ENCODE data around the gene WDR72. TPM values are rescaled to one million over a fixed set of nuclear protein-coding genes. Genes with fewer than 3 reads are reported as not detected.

Gene WDR72
- total and polyA plus RNA-seq, 2 of the 8 experiments (the other 6 are each of a cell fraction or from before 2014, with no cell fraction given), result 1.2 to 1.9 TPM

DNA sequence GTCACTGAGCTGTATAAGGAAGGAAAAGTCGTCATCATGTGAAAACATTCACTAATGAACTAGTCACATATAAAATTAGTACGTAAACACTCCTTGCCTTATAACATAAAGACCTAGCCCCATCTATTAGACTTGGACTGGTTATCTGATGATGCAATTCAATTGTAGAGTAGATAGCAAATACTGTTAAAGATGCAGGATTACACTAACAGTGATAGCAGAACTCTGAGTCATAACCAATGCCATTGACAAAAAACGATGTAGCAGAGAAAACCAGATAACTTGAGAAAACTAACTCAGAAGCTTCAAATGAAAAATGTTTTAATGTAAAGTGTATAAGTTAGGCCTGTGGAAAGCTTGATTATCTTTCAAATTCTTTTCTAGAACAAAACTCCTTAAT is 132.2 kb downstream of the WDR72 start:
- ChIA-PET POLR2A (ENCODE audit: partially characterized antibody) (no interaction called here), CTCF (ENCODE audit: partially characterized antibody) (interaction anchor here (1.0 to 1.7 kb wide), 3 partner anchors 16 to 91 kb away, joined by 3 to 4 read pairs (median 3); no protein-coding TSS in a partner anchor)
- Histone ChIP-seq H3K14ac (ENCODE audit: insufficient read length) (no peak overlapping the region), H3K56ac (replicated peaks; ENCODE audit: insufficient read length, low read depth, low read length) (no peak overlapping the region), H3K36me3 (ENCODE audit: control insufficient read depth in 2 of 4, insufficient read depth in 4 of 4, low read length in 3 of 4) (peaks cover 0 to 2% (median 0%) of the 10 kb centered on the region in 4 experiments; a peak in 1 of 8 replicates), H3K4me2 (ENCODE audit: insufficient read depth in 1 of 2, low read depth in 2 of 2, low read length in 2 of 2) (no peak overlapping the region), H3K23ac (ENCODE audit: insufficient read length) (no peak overlapping the region), H2BK5ac (ENCODE audit: low read depth, low read length) (no peak overlapping the region), H3K23me2 (ENCODE audit: low read depth, low read length) (no peaks in the 10 kb centered on the region), H4K5ac (ENCODE audit: insufficient read length, low read depth, low read length) (no peak overlapping the region), H4K91ac (replicated peaks; ENCODE audit: insufficient read length, low read length) (no peak overlapping the region), H3K79me2 (ENCODE audit: control insufficient read depth in 1 of 2, insufficient read depth in 2 of 2, low read length in 2 of 2) (no peaks in the 10 kb centered on the region), H2AFZ (ENCODE audit: low read length) (no peak overlapping the region), H2BK15ac (ENCODE audit: low read length) (no peak overlapping the region), H3K9ac (replicated peaks in 1 of 4; ENCODE audit: extremely low read depth in 1 of 4, low read depth in 3 of 4, low read length in 3 of 4) (no peak overlapping the region), H3K18ac (ENCODE audit: extremely low read depth, low read length) (no peak overlapping the region), H2AK5ac (ENCODE audit: low read depth, low read length) (no peak overlapping the region), H3K27me3 (replicated peaks in 1 of 4; ENCODE audit: control insufficient read depth in 3 of 4, extremely low read depth in 1 of 4, insufficient read depth in 3 of 4, low read length in 3 of 4) (peaks cover 0 to 1% (median 0%) of the 10 kb centered on the region in 4 experiments; a peak in 1 of 7 replicates), H3K4me3 (ENCODE audit: extremely low read depth in 1 of 4, insufficient read depth in 2 of 4, low read depth in 3 of 4, low read length in 4 of 4) (no peak overlapping the region), H3K4ac (replicated peaks; ENCODE audit: insufficient read length, low read depth, low read length) (no peak overlapping the region), H2BK120ac (replicated peaks; ENCODE audit: low read depth, low read length) (no peak overlapping the region), H4K20me1 (replicated peaks in 1 of 2; ENCODE audit: control insufficient read depth in 1 of 2, insufficient read depth in 2 of 2, low read length in 2 of 2) (no peaks in the 10 kb centered on the region), H4K8ac (ENCODE audit: extremely low read depth, insufficient read depth, low read length) (no peak overlapping the region), H2BK20ac (ENCODE audit: low read length) (no peak overlapping the region), H3K9me3 (ENCODE audit: insufficient read depth in 2 of 2, low read depth in 1 of 2, low read length in 1 of 2) (peaks cover 8 to 9% of the 10 kb centered on the region in 2 experiments), H3K79me1 (ENCODE audit: low read depth, low read length) (no peaks in the 10 kb centered on the region), H3K4me1 (replicated peaks in 1 of 4; ENCODE audit: control insufficient read depth in 3 of 4, insufficient read depth in 4 of 4, low read length in 3 of 4) (peaks cover 2 to 5% (median 4%) of the 10 kb centered on the region in 4 experiments; a peak in 6 of 7 replicates), H2BK12ac (ENCODE audit: low read depth, low read length) (no peak overlapping the region), H3K27ac (ENCODE audit: low read depth, low read length) (no peak overlapping the region)
- FAIRE-seq (no peak), DNase-seq (ENCODE audit: low read depth in 1 of 2, low spot score in 2 of 2) (no peak)
- WGBS, 2 experiments (ENCODE audit: extremely low coverage in 1 of 2, insufficient coverage in 1 of 2, insufficient read length in 1 of 2, insufficient replicate concordance in 2 of 2, low coverage in 1 of 2, low lambda C conversion rate in 2 of 2, missing lambda C conversion rate in 1 of 2), result 91% methylated on average over 3 of the region's 3 CpGs; no CpG with 5 or more reads in 1 of the 2 experiments
- TF ChIP-seq TAF1 (IDR thresholded peaks at IDR 0.05; ENCODE audit: low read depth, low read length) (no peak), CBX8 (IDR thresholded peaks at IDR 0.05; ENCODE audit: borderline replicate concordance, low read depth, low read length) (no peak), SP2 (IDR thresholded peaks at IDR 0.05; ENCODE audit: low read length) (no peak), KDM1A (IDR thresholded peaks at IDR 0.05; ENCODE audit: borderline replicate concordance, low read length) (no peak), TAF7 (optimal IDR thresholded peaks at IDR 0.05; ENCODE audit: borderline replicate concordance, low read depth, low read length) (no peak), GABPA (IDR thresholded peaks at IDR 0.05; ENCODE audit: borderline replicate concordance, insufficient read depth, low read length) (no peak), RNF2 (IDR thresholded peaks at IDR 0.05; ENCODE audit: borderline replicate concordance, low read depth, low read length, missing control alignments, poor library complexity, severe bottlenecking) (no peak), JUND (IDR thresholded peaks at IDR 0.05; ENCODE audit: low read length) (no peak), CHD1 (IDR thresholded peaks at IDR 0.05; ENCODE audit: low read depth, low read length) (no peak), CHD2 (IDR thresholded peaks at IDR 0.05; ENCODE audit: low read length) (no peak), ASH2L (IDR thresholded peaks at IDR 0.05; ENCODE audit: low read length) (no peak), USF2 (IDR thresholded peaks at IDR 0.05; ENCODE audit: low read length) (no peak)
- TF ChIP-seq, protein P1, sequence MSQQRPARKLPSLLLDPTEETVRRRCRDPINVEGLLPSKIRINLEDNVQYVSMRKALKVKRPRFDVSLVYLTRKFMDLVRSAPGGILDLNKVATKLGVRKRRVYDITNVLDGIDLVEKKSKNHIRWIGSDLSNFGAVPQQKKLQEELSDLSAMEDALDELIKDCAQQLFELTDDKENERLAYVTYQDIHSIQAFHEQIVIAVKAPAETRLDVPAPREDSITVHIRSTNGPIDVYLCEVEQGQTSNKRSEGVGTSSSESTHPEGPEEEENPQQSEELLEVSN (IDR thresholded peaks at IDR 0.05), result no peak
